ENCODE data around the gene TBC1D8.

TBC1D8 gene

DNA sequence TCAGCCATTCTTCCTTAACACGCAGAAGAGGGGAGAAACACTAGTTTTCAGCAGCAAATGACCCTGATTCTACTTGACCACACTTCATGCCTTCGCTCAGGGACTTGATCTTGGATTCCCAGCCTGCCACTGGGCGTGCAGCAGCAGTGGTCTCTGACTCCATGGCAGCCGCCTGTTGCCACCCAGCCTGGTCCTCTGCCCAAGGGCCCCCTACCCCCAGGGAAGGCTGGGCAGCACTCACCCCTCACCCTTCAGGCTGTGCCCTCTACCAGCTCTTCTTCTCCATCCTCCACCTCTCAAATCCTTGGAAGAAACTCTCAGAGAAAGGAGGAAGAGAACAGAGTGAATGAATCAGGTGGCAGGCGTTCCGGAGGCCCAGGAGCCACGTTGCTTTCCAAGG is 181.2 kb downstream of the TBC1D8 start:
- H3K4me3 ChIP-seq (ENCODE audit: low read depth, low read length), result no peak overlapping the region
- TF ChIP-seq, protein P1, sequence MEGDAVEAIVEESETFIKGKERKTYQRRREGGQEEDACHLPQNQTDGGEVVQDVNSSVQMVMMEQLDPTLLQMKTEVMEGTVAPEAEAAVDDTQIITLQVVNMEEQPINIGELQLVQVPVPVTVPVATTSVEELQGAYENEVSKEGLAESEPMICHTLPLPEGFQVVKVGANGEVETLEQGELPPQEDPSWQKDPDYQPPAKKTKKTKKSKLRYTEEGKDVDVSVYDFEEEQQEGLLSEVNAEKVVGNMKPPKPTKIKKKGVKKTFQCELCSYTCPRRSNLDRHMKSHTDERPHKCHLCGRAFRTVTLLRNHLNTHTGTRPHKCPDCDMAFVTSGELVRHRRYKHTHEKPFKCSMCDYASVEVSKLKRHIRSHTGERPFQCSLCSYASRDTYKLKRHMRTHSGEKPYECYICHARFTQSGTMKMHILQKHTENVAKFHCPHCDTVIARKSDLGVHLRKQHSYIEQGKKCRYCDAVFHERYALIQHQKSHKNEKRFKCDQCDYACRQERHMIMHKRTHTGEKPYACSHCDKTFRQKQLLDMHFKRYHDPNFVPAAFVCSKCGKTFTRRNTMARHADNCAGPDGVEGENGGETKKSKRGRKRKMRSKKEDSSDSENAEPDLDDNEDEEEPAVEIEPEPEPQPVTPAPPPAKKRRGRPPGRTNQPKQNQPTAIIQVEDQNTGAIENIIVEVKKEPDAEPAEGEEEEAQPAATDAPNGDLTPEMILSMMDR (IDR thresholded peaks at IDR 0.05; ENCODE audit: low read depth, low read length, missing control alignments), result no peak
- no peak for DNase-seq (ENCODE audit: low read depth)

DNA sequence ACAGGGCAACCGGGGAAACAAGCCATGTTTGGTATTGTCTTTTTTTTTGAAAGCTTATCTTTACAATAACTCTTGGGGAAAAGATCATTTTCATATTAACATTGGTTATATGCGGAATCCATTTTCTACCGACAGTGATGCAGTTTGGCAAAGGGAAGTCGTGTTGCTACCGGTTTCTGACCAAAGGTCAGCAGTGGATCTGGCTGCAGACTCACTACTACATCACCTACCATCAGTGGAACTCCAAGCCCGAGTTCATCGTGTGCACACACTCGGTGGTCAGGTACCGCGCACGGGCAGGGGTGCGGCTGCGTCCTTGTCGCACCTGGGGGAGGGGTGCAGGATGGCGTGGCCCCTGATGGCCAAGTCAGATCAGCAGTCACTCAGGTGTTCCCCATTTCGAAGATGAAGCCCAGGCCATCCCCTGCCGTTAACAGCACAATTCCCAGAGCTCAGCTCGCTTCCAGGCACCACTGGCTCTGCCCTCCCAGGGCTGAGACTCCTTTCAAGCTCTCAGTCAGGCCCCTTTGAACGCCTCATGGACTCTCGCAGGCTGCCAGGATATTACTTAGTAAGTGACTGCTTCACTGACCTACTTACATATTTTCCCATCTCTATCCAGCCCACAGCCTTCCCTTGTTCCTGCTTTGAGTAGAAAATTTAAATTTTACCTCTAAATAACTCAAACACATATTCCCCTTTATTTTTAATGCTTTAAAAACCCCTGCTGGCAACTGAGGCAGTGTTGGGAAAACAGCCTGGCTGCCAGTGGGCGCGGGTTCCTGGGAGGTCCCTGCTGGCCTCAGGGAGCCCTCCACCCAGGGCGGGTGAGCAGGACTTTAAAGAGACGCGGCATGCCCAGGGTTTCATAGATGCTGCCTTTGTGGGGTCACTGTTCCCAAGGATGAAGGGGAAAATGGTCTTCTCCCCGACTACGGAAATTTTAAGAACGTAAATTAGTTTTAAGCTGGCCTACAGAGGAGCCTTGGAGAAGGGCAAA is 182.7 kb downstream of the TBC1D8 start:
- TF ChIP-seq, protein P1 (IDR thresholded peaks at IDR 0.05; ENCODE audit: low read depth, low read length, missing control alignments), result no peak

DNA sequence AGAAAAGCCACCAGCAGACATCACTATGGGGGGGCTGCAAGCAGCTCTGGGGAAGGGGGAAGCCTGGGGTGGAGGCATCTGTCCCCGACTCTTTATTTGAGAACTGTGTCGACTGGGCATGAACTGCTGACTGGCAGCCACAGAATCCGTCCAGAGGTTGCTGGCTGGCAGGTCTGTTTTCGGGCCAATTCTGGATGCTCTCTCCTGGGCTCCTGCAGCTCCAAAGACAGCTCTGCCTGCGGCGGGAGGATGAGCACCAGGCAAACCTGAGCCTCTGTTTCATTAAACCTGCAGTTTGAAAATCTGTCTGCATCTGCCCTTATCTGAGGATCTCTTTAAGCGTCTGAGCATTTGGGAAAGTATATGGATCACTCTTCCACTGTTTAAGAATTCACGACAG is 183.5 kb downstream of the TBC1D8 start:
- TF ChIP-seq, protein P1 (IDR thresholded peaks at IDR 0.05; ENCODE audit: low read depth, low read length, missing control alignments), result no peak
- H3K4me3 ChIP-seq (ENCODE audit: low read depth, low read length), result no peak overlapping the region
- DNase-seq (ENCODE audit: low read depth), result no peak

More for the DNA sequence above, 182.7 kb downstream of the TBC1D8 start:
- no peak for DNase-seq (ENCODE audit: low read depth)
- H3K4me3 ChIP-seq (ENCODE audit: low read depth, low read length), result no peak overlapping the region

DNA sequence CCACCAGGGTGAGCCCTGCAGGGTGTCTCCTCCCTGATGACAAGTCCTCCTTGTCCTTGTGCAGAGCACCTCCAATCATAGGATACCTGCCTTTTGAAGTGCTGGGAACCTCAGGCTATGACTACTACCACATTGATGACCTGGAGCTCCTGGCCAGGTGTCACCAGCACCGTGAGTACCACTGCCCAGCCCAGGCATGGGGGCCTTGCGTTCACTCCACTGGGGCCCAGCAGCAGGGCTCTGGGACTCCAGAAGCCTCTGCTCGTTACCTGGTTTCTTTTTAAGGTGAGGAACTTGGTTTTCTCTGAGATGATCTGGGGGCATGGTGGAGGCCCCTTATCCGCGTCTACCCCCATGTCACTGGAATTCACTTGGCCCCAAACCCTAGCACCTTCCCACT is 185.6 kb downstream of the TBC1D8 start:
- TF ChIP-seq, protein P1 (IDR thresholded peaks at IDR 0.05; ENCODE audit: low read depth, low read length, missing control alignments), result no peak
- DNase-seq (ENCODE audit: low read depth), result no peak
- no peak overlapping the region for H3K4me3 ChIP-seq (ENCODE audit: low read depth, low read length)

DNA sequence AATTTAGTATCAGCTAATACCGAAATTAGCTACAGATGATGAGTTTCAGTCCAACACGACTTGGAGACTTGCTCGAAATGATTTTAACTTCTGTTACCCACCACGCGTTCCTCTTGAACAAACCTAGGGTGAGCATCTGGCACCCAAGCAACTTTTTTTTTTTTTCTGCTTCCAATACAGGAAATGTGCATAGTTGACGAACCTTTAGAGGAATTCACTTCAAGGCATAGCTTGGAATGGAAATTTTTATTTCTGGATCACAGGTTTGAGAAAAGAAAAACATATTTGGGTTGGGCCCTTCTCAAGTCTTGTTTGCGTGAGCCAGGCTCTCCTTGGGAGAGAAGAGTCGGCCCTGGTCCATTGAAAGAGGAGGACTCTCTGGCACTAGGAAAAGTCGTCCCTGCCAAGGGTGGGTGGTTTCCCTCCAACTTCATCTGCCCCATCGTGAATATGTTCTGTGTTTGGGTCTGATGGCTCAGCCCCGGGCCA is 186.5 kb downstream of the TBC1D8 start:
- no peak overlapping the region for H3K4me3 ChIP-seq (ENCODE audit: low read depth, low read length)
- no peak for DNase-seq (ENCODE audit: low read depth)
- TF ChIP-seq, protein P1 (IDR thresholded peaks at IDR 0.05; ENCODE audit: low read depth, low read length, missing control alignments), result no peak

DNA sequence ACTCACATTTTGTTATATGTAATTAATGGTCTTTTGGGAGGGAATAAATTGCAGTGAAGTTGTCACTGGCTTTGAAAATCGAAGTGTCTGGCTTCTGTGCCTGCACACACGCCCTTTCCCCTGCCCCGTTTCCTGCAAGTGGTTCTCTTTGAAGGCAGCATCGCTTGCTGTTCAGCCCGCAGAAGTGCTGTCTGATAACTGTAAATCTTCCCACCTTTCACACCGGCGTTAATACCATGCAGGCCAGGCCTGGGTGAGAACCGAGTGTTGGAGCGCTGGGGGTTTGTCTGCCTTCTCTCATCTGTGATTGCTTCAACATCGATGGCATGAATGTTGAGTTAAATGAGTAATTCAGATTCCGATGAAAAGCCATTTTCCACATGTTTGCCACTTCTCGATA is 187.0 kb downstream of the TBC1D8 start:
- no peak for DNase-seq (ENCODE audit: low read depth)
- no peak overlapping the region for H3K4me3 ChIP-seq (ENCODE audit: low read depth, low read length)
- TF ChIP-seq, protein P1 (IDR thresholded peaks at IDR 0.05; ENCODE audit: low read depth, low read length, missing control alignments), result no peak
